Measurements from ENCODE around the gene RYR3. TPM values are rescaled to one million over a fixed set of nuclear protein-coding genes. Genes with fewer than 3 reads are reported as not detected.

Gene RYR3
- total RNA-seq, 1 donor from 2014 or later = not detected

Other genes with a start within 250 kb of the RYR3 start
- 0.09 and 0.17 TPM in 2 replicates for gene FMN1, start 116.3 kb upstream of the RYR3 start, total RNA-seq